ENCODE data around the gene PPFIA1. TPM values are rescaled to one million over a fixed set of nuclear protein-coding genes. Genes with fewer than 3 reads are reported as not detected.

Gene PPFIA1
- total RNA-seq, 4 donors from 2014 or later: 34.9 to 141 (median 69.7) TPM

- Histone ChIP-seq H3K36me3 (peaks cover 92% of the 10 kb centered on the region), H3K27ac (no peak overlapping the region), H3K27me3 (no peaks in the 10 kb centered on the region), H3K4me3 (no peak overlapping the region), H3K4me1 (no peaks in the 10 kb centered on the region), H3K9me3 (no peaks in the 10 kb centered on the region)
- TF ChIP-seq POLR2AphosphoS5 (IDR thresholded peaks at IDR 0.05) (no peak), EP300 (IDR thresholded peaks at IDR 0.05) (no peak), CTCF (IDR thresholded peaks at IDR 0.05) (no peak), POLR2A (IDR thresholded peaks at IDR 0.05) (no peak)
- WGBS: 93% methylated on average over 20 of the region's 20 CpGs
- DNase-seq (ENCODE audit: low spot score in 2 of 2): no peak
Observed at GRCh38 chr11:70433038-70433437, 162.5 kb downstream of the PPFIA1 start.

GRCh38 chr11:70433526-70433925 lies 163.0 kb downstream of the PPFIA1 start:
- no peaks in the 10 kb centered on the region for H3K9me3 ChIP-seq
- H3K4me1 ChIP-seq: no peaks in the 10 kb centered on the region
- H3K36me3 ChIP-seq: peaks cover 95% of the 10 kb centered on the region
- TF ChIP-seq POLR2AphosphoS5 (IDR thresholded peaks at IDR 0.05) (no peak), CTCF (IDR thresholded peaks at IDR 0.05) (no peak), POLR2A (IDR thresholded peaks at IDR 0.05) (no peak), EP300 (IDR thresholded peaks at IDR 0.05) (no peak)
- no peak overlapping the region for H3K4me3 ChIP-seq
- DNase-seq (ENCODE audit: low spot score in 2 of 2): no peak
- no peaks in the 10 kb centered on the region for H3K27me3 ChIP-seq
- WGBS: 91% methylated on average over 13 of the region's 13 CpGs
- no peak overlapping the region for H3K27ac ChIP-seq

Other genes starting within 250 kb of the PPFIA1 start
- gene ANO1, start 192.4 kb upstream of the PPFIA1 start, total RNA-seq: 100 to 1,000 TPM in 3 of 4 donors, 10 to 100 TPM in 1; 87.7 to 133 (median 108) TPM
- 10 to 100 TPM; 12.3 to 29.3 (median 18.1) TPM for gene FADD, start 67.4 kb upstream of the PPFIA1 start, total RNA-seq
- 100 to 1,000 TPM; 179 to 458 (median 200) TPM for gene CTTN, start 127.8 kb downstream of the PPFIA1 start, total RNA-seq